ENCODE measurements around the gene NAPEPLD. TPM values are rescaled to one million over a fixed set of nuclear protein-coding genes. Genes with fewer than 3 reads are reported as not detected.
"Not testable (repeated sequence)": the region's sequence is repeated elsewhere in the genome, so short reads cannot be mapped to it uniquely, and the experiment has no call there.

Gene NAPEPLD
- 10 to 100 TPM in 1 of 2 donors, 1 to 10 TPM in 1; 9.6 to 14.3 TPM for total RNA-seq
- long read RNA-seq, donor 1, partial matches to known transcripts = 0 of 3 reads
- long read RNA-seq, donor 1, other reads (novel, unspliced or antisense) = 2 of 3 reads
- long read RNA-seq, donor 2, transcript NAPEPLD-209 (5 exons, 2,380 nt) = major isoform, 5 of 11 reads
- long read RNA-seq, donor 2, partial matches to known transcripts = 1 of 11 reads
- long read RNA-seq, donor 2, other reads (novel, unspliced or antisense) = 3 of 11 reads

GRCh38 chr7:103148994-103149807, at the start of gene NAPEPLD:
TSS of gene NAPEPLD (minus strand) at chr7:103149099. CDS start at chr7:103128776, 20,323 bp downstream.
- peak; percentile 95 for DNase-seq (ENCODE audit: low spot score)
- intact Hi-C loops (cut with DNase I) = no loop called here

GRCh38 chr7:103198079-103198478, 49.2 kb upstream of the NAPEPLD start:
- intact Hi-C loops (cut with DNase I); DNase-seq (ENCODE audit: low spot score): not testable (repeated sequence)

- DNase-seq (ENCODE audit: low spot score); intact Hi-C loops (cut with DNase I): not testable (repeated sequence)
Observed at GRCh38 chr7:103195364-103195763, 46.5 kb upstream of the NAPEPLD start.

GRCh38 chr7:103172415-103173146, 23.7 kb upstream of the NAPEPLD start:
- intact Hi-C loops (cut with DNase I) = not testable (repeated sequence)

GRCh38 chr7:103171695-103172414, 23.0 kb upstream of the NAPEPLD start:
- DNase-seq (ENCODE audit: low spot score); intact Hi-C loops (cut with DNase I): not testable (repeated sequence)

More at GRCh38 chr7:103172415-103173146, 23.7 kb upstream of the NAPEPLD start:
- not testable (repeated sequence) for DNase-seq (ENCODE audit: low spot score)

- DNase-seq (ENCODE audit: low spot score); intact Hi-C loops (cut with DNase I): not testable (repeated sequence)
Observed at GRCh38 chr7:103166921-103167544, 18.1 kb upstream of the NAPEPLD start.

- DNase-seq (ENCODE audit: low spot score); intact Hi-C loops (cut with DNase I): not testable (repeated sequence)
Observed at GRCh38 chr7:103163087-103163825, 14.4 kb upstream of the NAPEPLD start.

- intact Hi-C loops (cut with DNase I); DNase-seq (ENCODE audit: low spot score): not testable (repeated sequence)
Observed at GRCh38 chr7:103162641-103163040, 13.7 kb upstream of the NAPEPLD start.

GRCh38 chr7:103161998-103162616, 13.2 kb upstream of the NAPEPLD start:
- not testable (repeated sequence) for DNase-seq (ENCODE audit: low spot score)

GRCh38 chr7:103159072-103159471, 10.2 kb upstream of the NAPEPLD start:
- DNase-seq (ENCODE audit: low spot score); intact Hi-C loops (cut with DNase I): not testable (repeated sequence)

More at GRCh38 chr7:103161998-103162616, 13.2 kb upstream of the NAPEPLD start:
- intact Hi-C loops (cut with DNase I) = not testable (repeated sequence)

- intact Hi-C loops (cut with DNase I); DNase-seq (ENCODE audit: low spot score): not testable (repeated sequence)
Observed at GRCh38 chr7:103155331-103156024, 6.6 kb upstream of the NAPEPLD start.

- no peak for DNase-seq (ENCODE audit: low spot score)
- intact Hi-C loops (cut with DNase I) = no loop called here
Observed at GRCh38 chr7:103154042-103154441, 5.1 kb upstream of the NAPEPLD start.

- DNase-seq (ENCODE audit: low spot score); intact Hi-C loops (cut with DNase I): not testable (repeated sequence)
Observed at GRCh38 chr7:103152744-103153617, 4.1 kb upstream of the NAPEPLD start.

- intact Hi-C loops (cut with DNase I); DNase-seq (ENCODE audit: low spot score): not testable (repeated sequence)
Observed at GRCh38 chr7:103151993-103152676, 3.2 kb upstream of the NAPEPLD start.

GRCh38 chr7:103150192-103150591, 1.3 kb upstream of the NAPEPLD start:
- intact Hi-C loops (cut with DNase I) = no loop called here

More at GRCh38 chr7:103150192-103150591, 1.3 kb upstream of the NAPEPLD start:
- DNase-seq (ENCODE audit: low spot score) = no peak
